Measurements from ENCODE around the gene ARHGAP32. TPM values are rescaled to one million over a fixed set of nuclear protein-coding genes. Genes with fewer than 3 reads are reported as not detected.
"Not testable (repeated sequence)": the region's sequence is repeated elsewhere in the genome, so short reads cannot be mapped to it uniquely, and the experiment has no call there.

Gene ARHGAP32
- total RNA-seq, 2 experiments from 2014 or later: 8.7 to 10.0 TPM

DNA sequence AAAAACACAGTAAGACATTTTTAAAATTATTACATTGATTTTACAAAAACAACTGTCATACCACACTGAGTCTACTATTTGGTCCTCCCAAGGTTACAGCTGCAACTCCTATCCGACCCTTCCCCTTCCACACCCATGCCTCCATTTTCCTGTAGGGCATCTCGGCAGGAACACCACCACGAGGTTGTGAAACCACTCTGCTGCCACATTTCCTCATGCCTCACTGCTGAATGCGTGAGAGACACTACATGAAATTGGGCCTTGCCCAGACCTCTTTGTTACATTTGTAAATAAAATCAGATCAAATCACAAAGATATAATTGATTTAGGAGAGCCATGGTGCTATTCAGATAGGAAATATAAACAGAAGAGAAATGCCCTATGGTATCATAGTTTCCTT lies 2.0 kb downstream of the ARHGAP32 start:
- ChIA-PET CTCF (no interaction called here), POLR2A (no interaction called here)
- H3K27ac ChIP-seq (ENCODE audit: low read depth in 1 of 2, low read length in 2 of 2): no peak overlapping the region
- H3K36me3 ChIP-seq (ENCODE audit: insufficient read depth, low read length): no peaks in the 10 kb centered on the region
- no peaks in the 10 kb centered on the region for H3K4me1 Mint-ChIP-seq (ENCODE audit: low read depth)
- intact Hi-C loops (cut with DNase I, micrococcal nuclease): no loop called here
- no peaks in the 10 kb centered on the region for H3K9me3 ChIP-seq (ENCODE audit: control insufficient read depth in 1 of 2, insufficient read depth in 1 of 2, low read length in 2 of 2)
- no peak for DNase-seq
- H3K27me3 Mint-ChIP-seq: no peaks in the 10 kb centered on the region
- ATAC-seq (ENCODE audit: poor library complexity): no peak
- H3K4me1 ChIP-seq (ENCODE audit: insufficient read depth, low read length): no peaks in the 10 kb centered on the region
- peaks cover 8% of the 10 kb centered on the region for H3K9me3 Mint-ChIP-seq
- no peaks in the 10 kb centered on the region for H3K27me3 ChIP-seq (ENCODE audit: control insufficient read depth in 1 of 2, insufficient read depth in 2 of 2, low read length in 2 of 2)
- H3K4me3 ChIP-seq (ENCODE audit: low read length): no peak overlapping the region
- TF ChIP-seq, protein P1, sequence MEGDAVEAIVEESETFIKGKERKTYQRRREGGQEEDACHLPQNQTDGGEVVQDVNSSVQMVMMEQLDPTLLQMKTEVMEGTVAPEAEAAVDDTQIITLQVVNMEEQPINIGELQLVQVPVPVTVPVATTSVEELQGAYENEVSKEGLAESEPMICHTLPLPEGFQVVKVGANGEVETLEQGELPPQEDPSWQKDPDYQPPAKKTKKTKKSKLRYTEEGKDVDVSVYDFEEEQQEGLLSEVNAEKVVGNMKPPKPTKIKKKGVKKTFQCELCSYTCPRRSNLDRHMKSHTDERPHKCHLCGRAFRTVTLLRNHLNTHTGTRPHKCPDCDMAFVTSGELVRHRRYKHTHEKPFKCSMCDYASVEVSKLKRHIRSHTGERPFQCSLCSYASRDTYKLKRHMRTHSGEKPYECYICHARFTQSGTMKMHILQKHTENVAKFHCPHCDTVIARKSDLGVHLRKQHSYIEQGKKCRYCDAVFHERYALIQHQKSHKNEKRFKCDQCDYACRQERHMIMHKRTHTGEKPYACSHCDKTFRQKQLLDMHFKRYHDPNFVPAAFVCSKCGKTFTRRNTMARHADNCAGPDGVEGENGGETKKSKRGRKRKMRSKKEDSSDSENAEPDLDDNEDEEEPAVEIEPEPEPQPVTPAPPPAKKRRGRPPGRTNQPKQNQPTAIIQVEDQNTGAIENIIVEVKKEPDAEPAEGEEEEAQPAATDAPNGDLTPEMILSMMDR (IDR thresholded peaks at IDR 0.05): no peak
- H3K4me3 Mint-ChIP-seq: no peak overlapping the region
- H3K27ac Mint-ChIP-seq: no peak overlapping the region
- peaks cover 5% of the 10 kb centered on the region for H3K36me3 Mint-ChIP-seq (ENCODE audit: low read depth)

DNA sequence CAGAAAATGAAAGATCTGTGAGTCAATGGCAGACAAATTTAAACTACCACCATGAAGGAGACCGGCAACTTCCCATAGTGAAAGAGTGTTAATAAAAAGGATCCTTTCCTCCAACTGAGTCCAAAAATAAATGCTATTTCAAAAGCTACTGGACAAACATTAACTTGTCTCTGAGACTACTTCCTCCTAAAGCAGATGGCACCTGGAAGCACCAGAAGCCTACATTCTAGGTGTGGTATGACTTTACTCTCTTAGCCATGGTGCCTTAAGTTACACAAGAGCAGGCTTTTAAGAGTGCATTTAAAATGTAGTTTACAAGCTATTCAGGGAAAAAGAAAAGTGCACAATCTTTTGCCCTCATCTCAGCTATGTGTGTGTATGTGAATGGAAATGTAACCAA lies 2.5 kb downstream of the ARHGAP32 start:
- Histone ChIP-seq H3K27me3 (ENCODE audit: control insufficient read depth in 1 of 2, insufficient read depth in 2 of 2, low read length in 2 of 2) (no peaks in the 10 kb centered on the region), H3K4me3 (ENCODE audit: low read length) (no peak overlapping the region), H3K27ac (ENCODE audit: low read depth in 1 of 2, low read length in 2 of 2) (no peak overlapping the region), H3K36me3 (ENCODE audit: insufficient read depth, low read length) (no peaks in the 10 kb centered on the region), H3K9me3 (ENCODE audit: control insufficient read depth in 1 of 2, insufficient read depth in 1 of 2, low read length in 2 of 2) (no peaks in the 10 kb centered on the region), H3K4me1 (ENCODE audit: insufficient read depth, low read length) (no peaks in the 10 kb centered on the region)
- CTCF ChIA-PET: no interaction called here
- TF ChIP-seq, protein P1 (IDR thresholded peaks at IDR 0.05): no peak
- no peaks in the 10 kb centered on the region for H3K4me1 Mint-ChIP-seq (ENCODE audit: low read depth)
- ATAC-seq (ENCODE audit: poor library complexity) (no peak), DNase-seq (no peak)
- no peak overlapping the region for H3K27ac Mint-ChIP-seq
- H3K27me3 Mint-ChIP-seq: no peaks in the 10 kb centered on the region
- H3K36me3 Mint-ChIP-seq (ENCODE audit: low read depth): peaks cover 5% of the 10 kb centered on the region
- POLR2A ChIA-PET: no interaction called here
- peaks cover 9% of the 10 kb centered on the region for H3K9me3 Mint-ChIP-seq
- no peak overlapping the region for H3K4me3 Mint-ChIP-seq
- intact Hi-C loops (cut with DNase I, micrococcal nuclease): no loop called here

DNA sequence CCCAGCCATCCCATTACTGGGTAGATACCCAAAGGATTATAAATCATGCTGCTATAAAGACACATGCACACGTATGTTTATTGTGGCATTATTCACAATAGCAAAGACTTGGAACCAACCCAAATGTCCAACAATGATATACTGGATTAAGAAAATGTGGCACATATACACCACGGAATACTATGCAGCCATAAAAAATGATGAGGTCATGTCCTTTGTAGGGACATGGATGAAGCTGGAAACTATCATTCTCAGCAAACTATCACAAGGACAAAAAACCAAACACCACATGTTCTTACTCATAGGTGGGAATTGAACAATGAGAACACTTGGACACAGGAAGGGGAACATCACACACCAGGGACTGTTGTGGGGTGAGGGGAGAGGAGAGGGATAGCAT lies 7.0 kb downstream of the ARHGAP32 start:
- intact Hi-C loops (cut with DNase I, micrococcal nuclease): not testable (repeated sequence)

DNA sequence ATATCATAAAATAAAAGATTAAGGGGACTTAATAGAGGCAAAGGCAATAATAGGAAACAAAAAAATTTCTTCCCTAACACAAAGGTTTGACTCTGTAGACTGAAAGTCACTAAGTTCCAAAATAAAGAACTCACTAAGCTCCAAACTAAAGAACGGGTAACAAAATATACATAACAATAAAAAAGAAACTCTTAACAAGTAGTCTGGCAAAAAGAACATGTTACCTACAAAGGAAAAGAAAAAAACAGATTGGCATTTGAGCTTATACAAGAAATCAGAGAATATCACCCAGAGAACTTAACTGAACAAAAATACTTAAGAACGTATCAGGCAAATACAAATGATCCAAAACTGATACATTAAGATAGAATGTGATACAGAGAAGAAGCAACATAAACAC lies 7.5 kb downstream of the ARHGAP32 start:
- POLR2A ChIA-PET: no interaction called here
- Mint-ChIP-seq H3K4me1 (ENCODE audit: low read depth) (no peaks in the 10 kb centered on the region), H3K36me3 (ENCODE audit: low read depth) (peaks cover 5% of the 10 kb centered on the region), H3K9me3 (peaks cover 10% of the 10 kb centered on the region), H3K4me3 (no peak overlapping the region), H3K27me3 (no peaks in the 10 kb centered on the region), H3K27ac (no peak overlapping the region)
- Histone ChIP-seq H3K9me3 (ENCODE audit: control insufficient read depth in 1 of 2, insufficient read depth in 1 of 2, low read length in 2 of 2) (no peaks in the 10 kb centered on the region), H3K36me3 (ENCODE audit: insufficient read depth, low read length) (no peaks in the 10 kb centered on the region), H3K27ac (ENCODE audit: low read depth in 1 of 2, low read length in 2 of 2) (no peak overlapping the region), H3K27me3 (ENCODE audit: control insufficient read depth in 1 of 2, insufficient read depth in 2 of 2, low read length in 2 of 2) (no peaks in the 10 kb centered on the region), H3K4me3 (ENCODE audit: low read length) (no peak overlapping the region), H3K4me1 (ENCODE audit: insufficient read depth, low read length) (no peaks in the 10 kb centered on the region)
- DNase-seq (no peak), ATAC-seq (ENCODE audit: poor library complexity) (no peak)
- TF ChIP-seq, protein P1 (IDR thresholded peaks at IDR 0.05): no peak
- intact Hi-C loops (cut with DNase I, micrococcal nuclease): no loop called here
- CTCF ChIA-PET: no interaction called here

More for the DNA sequence above, 7.0 kb downstream of the ARHGAP32 start:
- ATAC-seq (ENCODE audit: poor library complexity); H3K36me3 ChIP-seq (ENCODE audit: insufficient read depth, low read length); H3K27ac ChIP-seq (ENCODE audit: low read depth in 1 of 2, low read length in 2 of 2); H3K27me3 ChIP-seq (ENCODE audit: control insufficient read depth in 1 of 2, insufficient read depth in 2 of 2, low read length in 2 of 2); H3K4me3 Mint-ChIP-seq; H3K27ac Mint-ChIP-seq; H3K4me1 ChIP-seq (ENCODE audit: insufficient read depth, low read length); DNase-seq; H3K9me3 ChIP-seq (ENCODE audit: control insufficient read depth in 1 of 2, insufficient read depth in 1 of 2, low read length in 2 of 2); H3K27me3 Mint-ChIP-seq; CTCF ChIA-PET; H3K4me1 Mint-ChIP-seq (ENCODE audit: low read depth); H3K36me3 Mint-ChIP-seq (ENCODE audit: low read depth); H3K9me3 Mint-ChIP-seq; POLR2A ChIA-PET; H3K4me3 ChIP-seq (ENCODE audit: low read length): not testable (repeated sequence)
